Activated T-cell treated with anti-CD3 and anti-CD28 coated beads for 1 hour (primary cell): ENCODE data around the gene SNCG.
A peak's percentile ranks its signal among the peaks of the same experiment; 100 is the strongest.

Source experiments
- DNase-seq: peaks from one replicate; pipeline ENCODE4 v3.0.0-alpha.2; 2020; ENCODE audit warnings: low read depth

The SNCG gene

DNA sequence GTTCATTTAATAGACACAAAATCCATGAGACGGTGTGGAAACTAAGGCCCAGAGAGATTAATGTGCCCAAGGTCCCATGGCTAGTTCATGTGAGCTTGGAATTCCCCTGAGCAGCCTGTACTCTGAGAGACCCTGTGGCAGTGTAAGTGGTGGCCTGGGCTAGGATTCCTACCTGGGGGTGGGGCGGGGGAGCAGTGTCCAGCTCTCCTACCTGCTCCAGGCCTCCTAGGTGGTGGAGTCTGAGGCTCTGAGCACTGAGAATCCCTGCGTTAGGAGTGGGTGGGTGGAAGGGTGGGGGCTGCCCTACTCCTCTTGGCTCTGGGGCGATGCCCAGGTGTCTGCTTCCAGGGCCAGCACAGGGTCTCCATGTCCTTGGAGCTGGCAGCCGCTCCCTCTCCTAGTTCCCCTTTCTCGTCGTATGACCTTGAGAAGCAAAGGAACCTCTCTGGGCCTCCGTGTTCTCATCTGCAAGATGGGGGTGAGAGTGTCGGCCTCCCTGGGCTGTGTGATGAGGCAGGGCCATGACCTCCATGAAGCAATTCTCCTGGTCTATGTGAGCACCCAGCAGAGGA, 2.5 kb downstream of the SNCG start:
- DNase-seq = no peak

- no peak for DNase-seq
Observed at GRCh38 chr10:86961481-86962091, 3.2 kb downstream of the SNCG start.

DNA sequence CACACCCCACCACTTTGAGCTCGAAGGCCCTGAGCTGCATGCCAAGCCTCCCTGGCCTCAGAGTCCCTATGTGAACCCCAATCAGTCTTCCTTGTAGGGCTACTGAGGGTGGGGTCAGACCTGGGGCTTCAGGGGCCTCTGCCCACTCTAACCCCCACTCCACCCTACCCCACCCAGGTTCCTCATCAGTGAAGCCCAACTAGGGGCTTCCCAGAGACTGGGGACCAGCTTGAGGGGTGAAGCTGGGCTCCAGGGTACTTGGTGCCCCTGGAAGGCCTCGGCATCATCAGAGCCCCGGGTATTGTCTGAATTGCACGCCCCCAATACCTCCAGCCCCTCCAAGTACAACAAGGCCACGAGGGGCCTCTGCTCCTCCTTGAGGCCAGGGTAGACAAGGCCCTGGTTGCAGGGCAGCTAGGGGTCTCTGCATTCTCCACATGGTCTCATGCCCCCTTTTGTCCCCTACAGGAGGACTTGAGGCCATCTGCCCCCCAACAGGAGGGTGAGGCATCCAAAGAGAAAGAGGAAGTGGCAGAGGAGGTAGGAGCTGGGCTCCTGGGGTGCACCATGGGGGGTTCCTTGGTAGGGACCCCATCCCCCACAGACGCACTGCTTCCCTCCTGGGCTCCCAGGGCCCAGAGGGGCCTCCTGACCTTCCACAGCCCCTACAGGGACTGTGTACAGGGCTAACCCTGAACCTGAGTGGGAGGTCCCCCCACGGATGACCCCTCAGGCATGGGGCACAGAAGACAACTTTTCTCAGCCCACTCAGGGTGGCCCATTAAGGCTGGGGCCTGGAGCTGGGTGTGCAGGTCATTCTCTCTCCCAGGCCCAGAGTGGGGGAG, 4.0 kb downstream of the SNCG start:
- no peak for DNase-seq

- DNase-seq = no peak
Observed at GRCh38 chr10:86962981-86963310, 4.5 kb downstream of the SNCG start.

DNA sequence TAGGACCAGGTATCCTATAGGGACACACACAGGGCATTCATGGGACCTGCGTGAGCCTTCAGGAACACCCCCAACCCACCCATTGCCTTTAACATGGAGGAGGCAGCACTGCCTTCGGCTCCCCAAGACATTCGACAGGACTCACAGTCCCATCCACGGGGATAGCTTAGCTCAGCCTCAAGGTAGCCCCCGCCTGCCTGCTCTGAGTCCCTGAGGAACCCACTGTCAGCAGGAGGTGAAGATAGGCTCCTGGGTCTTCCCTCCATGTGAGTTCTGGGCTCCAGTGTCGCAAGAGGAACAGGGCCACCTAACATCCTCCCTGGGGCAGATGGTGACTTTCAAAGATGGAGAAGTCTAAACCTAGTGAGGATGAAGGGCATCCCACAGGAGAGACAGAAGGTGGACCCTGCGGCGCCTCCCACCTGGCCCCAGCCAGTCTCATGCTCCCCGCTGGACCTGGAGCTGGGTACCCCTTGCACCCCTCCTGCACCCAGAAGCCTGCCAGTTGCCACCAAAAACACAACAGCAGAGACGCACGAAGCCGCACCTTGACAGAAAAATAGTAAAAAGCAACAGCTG, 5.0 kb downstream of the SNCG start:
- no peak for DNase-seq

- no peak for DNase-seq
Observed at GRCh38 chr10:86964061-86964846, 5.9 kb downstream of the SNCG start.

GRCh38 chr10:86964847-86965190, 6.4 kb downstream of the SNCG start:
- no peak for DNase-seq

- DNase-seq = no peak
Observed at GRCh38 chr10:86965986-86966654, 7.7 kb downstream of the SNCG start.

DNA sequence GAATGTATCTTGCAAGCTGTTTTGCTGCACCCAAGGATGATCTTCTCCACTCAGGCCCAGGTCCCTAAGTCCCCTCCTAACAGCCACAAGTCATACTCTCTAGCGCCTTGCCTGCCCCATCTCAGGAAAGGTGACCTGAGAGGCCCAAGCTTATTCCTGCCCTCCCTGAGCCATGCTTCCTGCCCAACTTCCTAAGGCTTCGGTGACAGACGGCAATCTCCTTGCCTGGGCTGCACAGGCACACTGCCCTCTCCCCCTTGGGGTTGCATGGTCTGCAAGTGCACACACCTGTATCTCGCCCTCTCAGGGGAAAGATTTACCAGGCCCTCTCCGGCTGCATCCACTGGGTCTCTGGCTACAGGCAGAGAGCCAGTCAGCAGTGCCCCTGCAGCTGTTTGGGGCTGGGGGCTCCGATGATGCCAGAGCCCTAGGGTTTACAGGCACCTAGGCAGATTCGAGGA, 9.1 kb downstream of the SNCG start:
- DNase-seq = no peak

GRCh38 chr10:86968271-86968993, 10.0 kb downstream of the SNCG start, which contains the start of gene ADIRF:
TSS of gene ADIRF (plus strand) at chr10:86968482. CDS start at chr10:86968545, 63 bp downstream.
- no peak for DNase-seq

DNA sequence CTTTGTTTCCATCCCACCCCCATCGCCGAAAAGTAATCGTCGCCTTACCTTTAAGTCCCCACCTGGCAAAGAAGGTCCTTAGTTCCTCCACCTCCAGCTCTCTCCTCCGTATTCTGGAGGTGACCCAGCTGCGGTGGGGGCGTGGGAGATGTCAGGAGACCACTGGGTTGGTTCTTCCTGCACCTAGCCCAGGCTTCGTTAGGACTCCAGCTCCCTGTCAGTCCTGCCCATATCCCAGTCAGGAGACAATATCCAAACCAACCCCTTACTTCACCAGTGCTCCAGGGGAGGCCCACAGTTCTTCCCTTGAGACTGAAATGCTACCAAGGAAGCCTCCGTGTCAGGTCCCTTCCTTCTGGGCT, 10.6 kb downstream of the SNCG start:
- DNase-seq = no peak

DNA sequence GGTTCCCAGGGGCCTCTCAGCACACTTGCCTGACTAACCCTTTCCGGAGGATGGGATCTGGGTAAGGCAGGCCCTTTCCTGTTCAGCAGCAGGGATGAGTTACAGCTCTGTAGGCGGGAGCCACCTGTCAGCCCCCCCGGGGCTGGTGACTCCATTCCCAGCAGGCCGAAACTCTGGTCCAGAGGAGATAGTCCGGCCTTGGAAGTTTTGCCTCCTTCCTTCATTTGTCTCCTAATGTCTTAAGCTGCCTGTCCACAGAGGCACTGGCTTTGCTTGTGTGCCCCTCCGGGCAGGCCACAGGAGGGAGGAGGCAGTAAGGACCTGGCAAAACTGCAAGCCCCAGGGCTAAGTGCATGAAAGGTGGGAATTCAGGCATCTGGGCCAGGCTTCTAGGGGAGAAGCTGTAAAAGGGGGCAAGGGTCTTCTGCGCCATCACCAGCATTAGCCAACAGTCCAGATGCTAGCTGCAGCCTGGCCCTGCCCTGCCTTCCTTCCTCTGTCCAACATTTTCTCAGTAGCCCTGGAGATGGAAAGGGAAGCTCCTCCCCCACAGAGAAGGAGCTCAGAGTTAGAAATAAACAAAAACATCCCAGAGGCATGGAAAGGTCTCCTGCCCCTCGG, 11.1 kb downstream of the SNCG start:
- no peak for DNase-seq

DNA sequence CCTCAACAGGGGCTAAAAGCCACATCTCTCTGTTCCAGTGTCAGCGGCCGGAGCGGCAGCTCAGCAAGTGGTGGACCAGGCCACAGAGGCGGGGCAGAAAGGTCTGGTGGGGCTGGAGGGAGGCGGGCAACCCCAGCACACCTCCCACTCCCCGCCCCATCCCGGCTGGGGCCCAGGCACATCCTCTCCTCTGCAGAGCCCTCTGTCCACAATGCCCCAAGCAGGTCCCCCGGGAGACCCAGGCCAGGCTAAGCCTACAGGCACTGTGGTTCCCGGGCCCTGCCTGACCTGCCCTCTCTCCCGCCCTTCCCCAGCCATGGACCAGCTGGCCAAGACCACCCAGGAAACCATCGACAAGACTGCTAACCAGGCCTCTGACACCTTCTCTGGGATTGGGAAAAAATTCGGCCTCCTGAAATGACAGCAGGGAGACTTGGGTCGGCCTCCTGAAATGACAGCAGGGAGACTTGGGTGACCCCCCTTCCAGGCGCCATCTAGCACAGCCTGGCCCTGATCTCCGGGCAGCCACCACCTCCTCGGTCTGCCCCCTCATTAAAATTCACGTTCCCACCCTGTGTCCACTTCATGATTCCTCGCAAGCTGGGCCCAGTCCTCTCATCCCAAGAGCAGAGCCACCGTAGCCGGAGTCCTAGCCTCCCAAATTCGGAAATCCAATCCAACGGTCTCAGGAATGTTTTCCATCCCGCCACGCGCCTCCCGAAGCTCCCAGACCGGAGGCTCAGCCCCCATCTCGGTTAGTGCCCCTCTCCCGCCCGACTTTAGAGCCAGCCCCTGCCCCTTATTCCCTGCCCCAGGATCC, 12.0 kb downstream of the SNCG start:
- no peak for DNase-seq

- DNase-seq = no peak
Observed at GRCh38 chr10:86970982-86971231, 12.5 kb downstream of the SNCG start.

DNA sequence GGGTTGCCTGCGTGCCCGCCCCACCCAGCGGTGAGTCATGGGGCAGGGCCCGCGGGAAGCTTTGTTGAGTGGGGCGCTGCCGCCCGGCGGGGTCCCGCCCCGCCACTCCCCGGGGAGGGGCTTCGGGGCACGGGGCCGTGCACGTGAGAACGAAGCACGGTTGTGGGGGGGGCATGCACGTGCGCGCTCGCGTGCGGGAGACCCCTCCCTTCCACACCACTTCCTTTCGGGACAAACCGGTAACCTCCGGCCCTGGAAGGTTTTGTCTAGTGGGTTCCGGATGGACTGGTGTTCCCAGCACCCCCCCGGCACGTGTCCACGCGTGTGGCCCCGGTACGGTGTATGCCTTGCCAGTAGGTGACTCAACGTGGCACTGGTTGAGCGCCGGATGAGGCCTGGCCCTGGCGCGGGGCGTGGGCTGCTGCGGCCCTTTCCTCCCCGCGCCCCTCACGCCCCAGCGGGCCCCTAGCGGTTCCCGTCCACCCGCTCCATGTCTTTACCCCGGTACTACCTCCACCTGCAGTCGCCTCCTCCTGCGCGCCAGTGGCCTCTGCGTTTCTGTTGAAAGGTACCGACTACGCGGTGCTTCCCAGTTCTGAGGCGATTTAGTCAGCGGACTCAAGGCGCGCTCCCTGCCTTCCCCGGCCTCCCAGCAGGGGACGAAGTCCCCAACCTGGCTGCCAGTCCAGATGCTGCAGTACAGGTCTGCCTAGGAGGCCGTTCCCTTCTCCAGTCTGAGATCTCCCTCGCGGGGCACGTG, 13.0 kb downstream of the SNCG start:
- DNase-seq = peak; percentile 88

- no peak for DNase-seq
Observed at GRCh38 chr10:86972613-86973380, 14.4 kb downstream of the SNCG start.

DNA sequence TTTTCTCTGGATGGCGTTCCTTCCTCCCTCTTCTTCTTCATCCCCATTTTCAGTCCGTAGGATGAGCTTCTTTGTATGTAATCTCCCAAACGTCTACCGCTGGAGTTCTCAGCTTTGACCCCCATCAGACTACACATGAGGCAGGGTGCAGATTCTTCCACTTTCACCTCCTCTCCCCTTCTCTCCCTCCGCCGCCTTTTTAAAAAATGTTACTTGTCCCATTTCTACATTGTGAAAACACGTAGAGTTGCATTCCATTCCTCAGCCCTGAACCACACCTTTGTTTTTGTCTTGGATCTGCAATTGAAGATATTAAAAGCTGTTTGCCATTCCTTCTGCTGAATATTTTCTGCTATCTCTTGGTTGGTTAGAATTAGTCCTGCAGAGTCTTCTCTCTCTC, 16.1 kb downstream of the SNCG start:
- no peak for DNase-seq

DNA sequence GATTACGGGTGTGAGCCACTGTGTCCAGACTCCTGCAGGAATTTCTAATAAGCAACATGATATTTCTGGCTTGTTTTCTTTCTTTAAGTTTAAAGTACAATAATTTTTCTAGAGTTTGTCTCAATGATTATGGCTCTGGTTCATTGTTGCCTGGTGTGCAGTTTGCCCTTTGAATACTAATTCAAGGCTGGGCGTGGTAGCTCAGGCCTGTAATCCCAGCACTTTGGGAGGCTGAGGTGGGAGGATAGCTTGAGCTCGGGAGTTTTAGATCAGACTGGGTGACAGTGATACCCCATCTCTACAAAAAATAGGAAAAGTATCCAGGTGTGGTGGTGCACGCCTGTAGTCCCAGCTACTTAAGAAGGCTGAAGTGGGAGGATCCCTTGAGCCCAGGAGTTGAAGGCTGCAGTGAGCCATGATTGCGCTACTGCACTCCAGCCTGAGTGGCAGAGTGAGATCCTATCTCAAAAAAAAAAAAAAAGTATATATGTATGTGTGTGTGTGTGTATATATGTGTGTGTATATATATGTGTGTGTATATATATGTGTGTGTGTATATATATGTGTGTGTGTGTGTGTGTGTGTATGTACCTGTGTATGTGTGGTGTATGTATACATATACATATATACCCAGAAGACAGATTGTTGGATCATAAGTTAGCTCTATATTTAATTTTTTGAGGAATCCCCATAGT, 18.1 kb downstream of the SNCG start:
- no peak for DNase-seq
